Measurements from ENCODE around the gene RAPGEF5. TPM values are rescaled to one million over a fixed set of nuclear protein-coding genes. Genes with fewer than 3 reads are reported as not detected.

Gene RAPGEF5
- total RNA-seq, 1 experiment from 2014 or later = 13.3 TPM

- no peak overlapping the region for H2BK5ac ChIP-seq (ENCODE audit: insufficient read length, low read length)
- no peaks in the 10 kb centered on the region for H3K27me3 ChIP-seq (ENCODE audit: insufficient read depth, low read length)
- H3K79me1 ChIP-seq (ENCODE audit: insufficient read depth, low read depth, low read length, poor library complexity, severe bottlenecking) = no peaks in the 10 kb centered on the region
- no peak overlapping the region for H3K9ac ChIP-seq (ENCODE audit: extremely low read depth, insufficient read length, low read length)
- no peak overlapping the region for H3K23ac ChIP-seq (ENCODE audit: insufficient read length, low read depth, low read length)
- no peak overlapping the region for H3K27ac ChIP-seq (ENCODE audit: insufficient read length, low read depth, low read length)
- H2BK20ac ChIP-seq (ENCODE audit: low read depth, low read length, poor library complexity, severe bottlenecking) = no peak overlapping the region
- no peak overlapping the region for H4K5ac ChIP-seq (ENCODE audit: insufficient read length, low read depth, low read length)
- H3K56ac ChIP-seq (ENCODE audit: insufficient read length, low read depth, low read length) = no peak overlapping the region
- no peaks in the 10 kb centered on the region for H3K9me3 ChIP-seq (ENCODE audit: control insufficient read depth, low read depth, low read length)
- no peak overlapping the region for H4K91ac ChIP-seq (ENCODE audit: insufficient read length, low read depth, low read length)
- no peak overlapping the region for H2AFZ ChIP-seq (ENCODE audit: low read length)
- TF ChIP-seq, protein P1, sequence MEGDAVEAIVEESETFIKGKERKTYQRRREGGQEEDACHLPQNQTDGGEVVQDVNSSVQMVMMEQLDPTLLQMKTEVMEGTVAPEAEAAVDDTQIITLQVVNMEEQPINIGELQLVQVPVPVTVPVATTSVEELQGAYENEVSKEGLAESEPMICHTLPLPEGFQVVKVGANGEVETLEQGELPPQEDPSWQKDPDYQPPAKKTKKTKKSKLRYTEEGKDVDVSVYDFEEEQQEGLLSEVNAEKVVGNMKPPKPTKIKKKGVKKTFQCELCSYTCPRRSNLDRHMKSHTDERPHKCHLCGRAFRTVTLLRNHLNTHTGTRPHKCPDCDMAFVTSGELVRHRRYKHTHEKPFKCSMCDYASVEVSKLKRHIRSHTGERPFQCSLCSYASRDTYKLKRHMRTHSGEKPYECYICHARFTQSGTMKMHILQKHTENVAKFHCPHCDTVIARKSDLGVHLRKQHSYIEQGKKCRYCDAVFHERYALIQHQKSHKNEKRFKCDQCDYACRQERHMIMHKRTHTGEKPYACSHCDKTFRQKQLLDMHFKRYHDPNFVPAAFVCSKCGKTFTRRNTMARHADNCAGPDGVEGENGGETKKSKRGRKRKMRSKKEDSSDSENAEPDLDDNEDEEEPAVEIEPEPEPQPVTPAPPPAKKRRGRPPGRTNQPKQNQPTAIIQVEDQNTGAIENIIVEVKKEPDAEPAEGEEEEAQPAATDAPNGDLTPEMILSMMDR (conservative IDR thresholded peaks at IDR 0.05) = no peak
- Mint-ChIP-seq H3K36me3 (ENCODE audit: insufficient read depth in 1 of 3, low read depth in 3 of 3) (peaks cover 0 to 6% (median 0%) of the 10 kb centered on the region in 3 experiments; a peak in 3 of 7 replicates), H3K9me3 (peaks cover 8 to 9% of the 10 kb centered on the region in 2 experiments), H3K27me3 (ENCODE audit: low read depth) (no peaks in the 10 kb centered on the region), H3K27ac (no peak overlapping the region), H3K4me1 (peaks cover 0 to 11% of the 10 kb centered on the region in 2 experiments; a peak in 3 of 4 replicates), H3K4me3 (no peak overlapping the region)
- no peak overlapping the region for H2BK15ac ChIP-seq (ENCODE audit: low read depth, low read length)
- H2BK12ac ChIP-seq (ENCODE audit: insufficient read length, low read depth, low read length) = no peak overlapping the region
- H4K8ac ChIP-seq (replicated peaks; ENCODE audit: insufficient read length, low read depth, low read length) = no peak overlapping the region
- H4K20me1 ChIP-seq (ENCODE audit: control insufficient read depth, insufficient read depth, insufficient read length) = no peaks in the 10 kb centered on the region
- no CpG with 5 or more reads among the region's 2 CpGs for WGBS (ENCODE audit: extremely low coverage, insufficient read length, low lambda C conversion rate)
- no peak overlapping the region for H2AK5ac ChIP-seq (ENCODE audit: insufficient read length, low read length)
- H2BK120ac ChIP-seq (ENCODE audit: low read depth, low read length, poor library complexity, severe bottlenecking) = no peak overlapping the region
- no peaks in the 10 kb centered on the region for H3K79me2 ChIP-seq (ENCODE audit: insufficient read depth, low read length)
- no peaks in the 10 kb centered on the region for H3K23me2 ChIP-seq (ENCODE audit: insufficient read length, low read depth, low read length, poor library complexity, severe bottlenecking)
- H3K14ac ChIP-seq (ENCODE audit: insufficient read depth, low read length) = no peak overlapping the region
- DNase-seq = no peak
- no peaks in the 10 kb centered on the region for H3K4me1 ChIP-seq (ENCODE audit: insufficient read depth, low read length)
- no peak overlapping the region for H3K4me2 ChIP-seq (ENCODE audit: insufficient read depth, insufficient read length, low read length)
- no peak overlapping the region for H3T11ph ChIP-seq (ENCODE audit: low read length)
- H3K4ac ChIP-seq (ENCODE audit: low read depth, low read length) = no peak overlapping the region
- no peak overlapping the region for H3K18ac ChIP-seq (ENCODE audit: insufficient read length, low read depth, low read length)
These were observed 281.4 kb downstream of the RAPGEF5 start for GRCh38 chr7:22075561-22075960.

Data from H9 (cell line).